B cell (primary cell): ENCODE results near the gene ACTRT1. TPM values are rescaled to one million over a fixed set of nuclear protein-coding genes. Genes with fewer than 3 reads are reported as not detected.

Experiments
- ATAC-seq: fragments of 200-7000 bp; cut with Tn5 transposase; one replicate; pipeline ENCODE4 v1.10.0; 2021; ENCODE audit warnings: low read depth, mild to moderate bottlenecking, moderate number of reproducible peaks, moderate library complexity
- CTCF ChIA-PET: fragments of 350-600 bp; sonication (Branson Sonifier 250); formaldehyde crosslinking; loops from one replicate; lab custom pipeline; 2021; ENCODE audit warnings: antibody characterized with exemption, inconsistent platforms; lab: Charles Lee
- POLR2A ChIA-PET: fragments of 350-600 bp; sonication (Branson Sonifier 250); formaldehyde crosslinking; loops from one replicate; lab custom pipeline; 2021; ENCODE audit warnings: antibody characterized with exemption; lab: Charles Lee
- DNase-seq: peaks from one replicate; pipeline ENCODE4 v3.0.0; 2013
- H2AFZ ChIP-seq: 2 replicates; pipeline ENCODE4 v1.6.1; 2012; ENCODE audit warnings: mild to moderate bottlenecking, low read depth, low read length; ENCODE audit not compliant: insufficient read depth, poor library complexity, severe bottlenecking
- H3K27ac ChIP-seq, 2 donors: 1 replicate in 1 of 2; 2 replicates in 1 of 2; pipeline ENCODE4 v1.5.1; 2012 to 2013; ENCODE audit warnings: low read length in 2 of 2, mild to moderate bottlenecking in 2 of 2, moderate library complexity in 1 of 2
- H3K27me3 ChIP-seq, 4 experiments: fragments of 200-600 bp in 1 of 4; sonication (generic) in 1 of 4; replicated peaks in 1 of 4; 1 replicate in 2 of 4; 2 replicates in 2 of 4; pipeline versions ENCODE4 v1.6.1 to v1.7.0; 2013 to 2016; ENCODE audit warnings: low read length in 3 of 4, mild to moderate bottlenecking in 2 of 4, mixed read lengths in 1 of 4, moderate library complexity in 1 of 4; ENCODE audit not compliant: insufficient read depth in 4 of 4, control insufficient read depth in 3 of 4; ENCODE audit errors: control extremely low read depth in 1 of 4
- H3K36me3 ChIP-seq, 2 experiments: replicated peaks in 1 of 2; 1 replicate in 1 of 2; 2 replicates in 1 of 2; pipeline versions ENCODE4 v1.6.1 to v1.7.1; 2013; ENCODE audit warnings: low read length in 1 of 2; ENCODE audit not compliant: insufficient read depth in 2 of 2, control insufficient read depth in 1 of 2; ENCODE audit errors: control extremely low read depth in 1 of 2, extremely low read depth in 1 of 2
- H3K4me1 ChIP-seq, 2 donors: fragments of 200-600 bp in 1 of 2; sonication (generic) in 1 of 2; 1 replicate in 1 of 2; 2 replicates in 1 of 2; pipeline versions ENCODE4 v1.5.1 to v1.6.1; 2013 to 2017; ENCODE audit warnings: low read length in 2 of 2; ENCODE audit not compliant: control insufficient read depth in 2 of 2, insufficient read depth in 2 of 2
- H3K4me2 ChIP-seq: replicated peaks from 2 replicates; pipeline ENCODE3; 2012; ENCODE audit warnings: mild to moderate bottlenecking, low read depth, low read length; ENCODE audit not compliant: poor library complexity, severe bottlenecking
- H3K4me3 ChIP-seq, 5 experiments: fragments of 200-600 bp in 1 of 5; sonication (generic) in 1 of 5; 1 replicate in 3 of 5; 2 replicates in 2 of 5; pipeline versions ENCODE4 v1.5.1 to v1.7.0; 2011 to 2016; ENCODE audit warnings: low read length in 4 of 5, mild to moderate bottlenecking in 4 of 5, low read depth in 2 of 5, control low read depth in 1 of 5, moderate library complexity in 1 of 5; ENCODE audit not compliant: insufficient read depth in 1 of 5; ENCODE audit errors: control extremely low read depth in 1 of 5, extremely low read depth in 1 of 5
- H3K79me2 ChIP-seq: fragments of 200-600 bp; sonication (generic); one replicate; pipeline ENCODE4 v1.6.0; 2016; ENCODE audit warnings: low read length; ENCODE audit not compliant: control insufficient read depth, insufficient read depth
- H3K9ac ChIP-seq: fragments of 200-600 bp; sonication (generic); 2 replicates; pipeline ENCODE4 v1.6.1; 2017; ENCODE audit warnings: mild to moderate bottlenecking, low read length, moderate library complexity
- H3K9me3 ChIP-seq, 3 donors: one replicate each; pipeline versions ENCODE4 v1.6.1 to v1.7.1; 2013; ENCODE audit warnings: low read length in 2 of 3; ENCODE audit not compliant: control insufficient read depth in 2 of 3, insufficient read depth in 1 of 3; ENCODE audit errors: control extremely low read depth in 1 of 3
- H4K20me1 ChIP-seq: 2 replicates; pipeline ENCODE4 v1.6.0; 2012; ENCODE audit warnings: mild to moderate bottlenecking, low read length; ENCODE audit not compliant: insufficient read depth, control insufficient read depth, poor library complexity, severe bottlenecking
- H3K27ac Mint-ChIP-seq: one replicate; pipeline ENCODE4 v1.8.0; 2021; ENCODE audit warnings: mixed read lengths
- H3K27me3 Mint-ChIP-seq: one replicate; pipeline ENCODE4 v1.8.0; 2021; ENCODE audit warnings: mixed read lengths
- H3K4me1 Mint-ChIP-seq: one replicate; pipeline ENCODE4 v1.8.0; 2021; ENCODE audit warnings: mixed read lengths
- H3K4me3 Mint-ChIP-seq: one replicate; pipeline ENCODE4 v1.8.0; 2021; ENCODE audit warnings: mixed read lengths
- H3K9me3 Mint-ChIP-seq: one replicate; pipeline ENCODE4 v1.8.0; 2022; ENCODE audit warnings: mixed read lengths; ENCODE audit not compliant: insufficient read depth
- EZH2 ChIP-seq: IDR thresholded peaks from 2 replicates; pipeline ENCODE4 v1.6.1; 2012; ENCODE audit warnings: borderline replicate concordance, low read depth, mild to moderate bottlenecking, moderate library complexity, low read length; ENCODE audit not compliant: insufficient read depth, poor library complexity, severe bottlenecking
- WGBS: methylation state at CpG from one replicate; pipeline ENCODE4 v1.1.5; 2013; ENCODE audit warnings: missing lambda C conversion rate; ENCODE audit not compliant: insufficient coverage; 5-methylcytosine and 5-hydroxymethylcytosine counted together
- intact Hi-C: fragments of 100-400 bp; cut with micrococcal nuclease; formaldehyde crosslinking; loops from one replicate; pipeline ENCODE4 v1.10.0; 2022
- polyA plus RNA-seq: library from polyadenylated mRNA; depleted of rRNA; stranded (reverse); fragments of >200 nt; gene quantifications from 2 replicates; pipeline ENCODE4 v1.2.3, GENCODE V29; 2012
- total RNA-seq, 2 donors: library from RNA; stranded (reverse); fragments of 120-200 nt in 1 of 2; gene quantifications; 1 replicate in 1 of 2; 2 replicates in 1 of 2; pipeline versions ENCODE4 v1.2.3 to v1.2.4, GENCODE V29; 2013 to 2022
- TF ChIP-seq, protein P1 (sequence below): fragments of 200-600 bp; IDR thresholded peaks from one replicate; pipeline ENCODE4 v1.8.0; 2022; ENCODE audit warnings: antibody characterized with exemption, mild to moderate bottlenecking

Gene ACTRT1
- total and polyA plus RNA-seq, 2 donors (not counting 1 experiment from before 2014, with no cell fraction given): not detected

- ATAC-seq: no peak
These were observed 31.5 kb downstream of the ACTRT1 start for GRCh38 chrX:128020701-128021100.

DNA sequence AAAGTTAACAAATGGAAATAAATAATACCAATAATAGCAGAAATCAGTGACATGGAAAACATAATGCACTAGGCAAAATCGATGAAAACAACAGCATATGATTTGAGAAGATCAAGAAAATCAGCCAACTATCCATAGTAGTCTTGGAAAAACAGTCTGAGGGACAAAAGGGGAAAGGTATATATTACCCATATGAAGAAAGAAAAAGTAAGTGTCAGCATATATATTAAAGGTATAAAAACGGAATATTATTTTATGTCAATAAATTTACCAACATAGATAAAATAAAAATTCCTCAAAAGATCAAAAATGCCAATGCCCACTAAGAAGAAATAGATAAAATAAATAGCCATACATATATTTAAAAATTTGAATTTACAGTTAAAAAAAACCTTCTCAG lies 33.0 kb downstream of the ACTRT1 start:
- Mint-ChIP-seq H3K4me3 (no peak overlapping the region), H3K27ac (no peak overlapping the region), H3K27me3 (no peaks in the 10 kb centered on the region), H3K4me1 (no peaks in the 10 kb centered on the region), H3K9me3 (peaks cover 5% of the 10 kb centered on the region)
- Histone ChIP-seq H3K9ac (no peak overlapping the region), H3K36me3 (no peaks in the 10 kb centered on the region), H3K9me3 (no peaks in the 10 kb centered on the region), H4K20me1 (no peaks in the 10 kb centered on the region), H3K4me1 (no peaks in the 10 kb centered on the region), H3K4me2 (no peak overlapping the region), H3K79me2 (no peaks in the 10 kb centered on the region), H3K27ac (no peak overlapping the region), H3K4me3 (no peak overlapping the region), H3K27me3 (no peaks in the 10 kb centered on the region), H2AFZ (no peak overlapping the region)
- no peak for ATAC-seq
- DNase-seq: no peak
- ChIA-PET CTCF (no interaction called here), POLR2A (no interaction called here)
- intact Hi-C loops: no loop called here
- TF ChIP-seq EZH2: no peak
- no CpG with 5 or more reads among the region's 2 CpGs for WGBS

More at GRCh38 chrX:128020701-128021100, 31.5 kb downstream of the ACTRT1 start:
- no peak overlapping the region for H3K4me3 Mint-ChIP-seq
- no peak overlapping the region for H2AFZ ChIP-seq
- H3K4me2 ChIP-seq: no peak overlapping the region
- no peak overlapping the region for H3K9ac ChIP-seq
- H3K36me3 ChIP-seq: no peaks in the 10 kb centered on the region
- no peaks in the 10 kb centered on the region for H3K27me3 ChIP-seq
- ChIA-PET POLR2A (no interaction called here), CTCF (no interaction called here)
- H3K79me2 ChIP-seq: no peaks in the 10 kb centered on the region
- no peaks in the 10 kb centered on the region for H3K4me1 Mint-ChIP-seq
- no peaks in the 10 kb centered on the region for H3K4me1 ChIP-seq
- no peak for DNase-seq
- no peak overlapping the region for H3K27ac ChIP-seq
- no peaks in the 10 kb centered on the region for H3K27me3 Mint-ChIP-seq
- WGBS: no CpG with 5 or more reads among the region's 2 CpGs
- TF ChIP-seq EZH2: no peak
- TF ChIP-seq, protein P1, sequence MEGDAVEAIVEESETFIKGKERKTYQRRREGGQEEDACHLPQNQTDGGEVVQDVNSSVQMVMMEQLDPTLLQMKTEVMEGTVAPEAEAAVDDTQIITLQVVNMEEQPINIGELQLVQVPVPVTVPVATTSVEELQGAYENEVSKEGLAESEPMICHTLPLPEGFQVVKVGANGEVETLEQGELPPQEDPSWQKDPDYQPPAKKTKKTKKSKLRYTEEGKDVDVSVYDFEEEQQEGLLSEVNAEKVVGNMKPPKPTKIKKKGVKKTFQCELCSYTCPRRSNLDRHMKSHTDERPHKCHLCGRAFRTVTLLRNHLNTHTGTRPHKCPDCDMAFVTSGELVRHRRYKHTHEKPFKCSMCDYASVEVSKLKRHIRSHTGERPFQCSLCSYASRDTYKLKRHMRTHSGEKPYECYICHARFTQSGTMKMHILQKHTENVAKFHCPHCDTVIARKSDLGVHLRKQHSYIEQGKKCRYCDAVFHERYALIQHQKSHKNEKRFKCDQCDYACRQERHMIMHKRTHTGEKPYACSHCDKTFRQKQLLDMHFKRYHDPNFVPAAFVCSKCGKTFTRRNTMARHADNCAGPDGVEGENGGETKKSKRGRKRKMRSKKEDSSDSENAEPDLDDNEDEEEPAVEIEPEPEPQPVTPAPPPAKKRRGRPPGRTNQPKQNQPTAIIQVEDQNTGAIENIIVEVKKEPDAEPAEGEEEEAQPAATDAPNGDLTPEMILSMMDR: no peak
- intact Hi-C loops: no loop called here
- H3K27ac Mint-ChIP-seq: no peak overlapping the region
- no peaks in the 10 kb centered on the region for H4K20me1 ChIP-seq
- peaks cover 2% of the 10 kb centered on the region for H3K9me3 Mint-ChIP-seq
- H3K9me3 ChIP-seq: no peaks in the 10 kb centered on the region
- H3K4me3 ChIP-seq: no peak overlapping the region
